ENCODE data around the gene TUBAL3. TPM values are rescaled to one million over a fixed set of nuclear protein-coding genes. Genes with fewer than 3 reads are reported as not detected.

TUBAL3 gene
- total and polyA plus RNA-seq, 12 donors: not detected

DNA sequence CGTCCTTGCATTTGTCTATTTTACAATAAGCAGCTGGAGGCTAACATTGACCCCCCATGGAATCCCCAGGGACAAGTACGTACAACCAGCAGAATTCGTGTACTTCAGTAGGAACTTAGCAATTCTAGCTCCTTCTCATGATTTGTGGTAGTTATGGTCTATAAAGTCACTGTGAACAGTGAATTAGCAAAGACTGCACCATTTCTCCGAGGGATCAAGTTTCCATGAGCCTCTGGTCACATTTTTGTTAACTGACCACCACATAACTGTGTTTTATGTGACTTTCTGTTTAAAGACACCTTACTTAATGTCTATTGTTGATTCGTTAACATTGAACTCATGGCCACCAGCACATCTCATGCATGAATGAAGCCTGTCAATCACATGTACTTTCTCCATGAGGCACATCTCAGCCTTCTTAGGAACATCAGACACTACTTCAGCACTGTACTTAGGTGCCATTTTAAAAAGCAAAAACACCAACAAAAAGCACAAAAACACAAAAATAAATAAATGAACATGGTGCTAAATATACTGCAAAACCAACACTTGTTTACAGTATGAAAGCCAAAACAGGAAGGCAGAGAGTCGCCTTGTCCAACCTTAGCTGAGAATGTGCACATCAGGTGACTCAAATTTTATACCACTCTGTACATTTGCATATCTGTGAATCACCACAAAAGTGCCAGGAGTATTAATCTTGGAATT lies 48.9 kb downstream of the TUBAL3 start:
- intact Hi-C loops (cut with DNase I): no loop called here
- H3K36me3 ChIP-seq (replicated peaks in 1 of 2): no peaks in the 10 kb centered on the region
- no peak for TF ChIP-seq POLR2A (IDR thresholded peaks at IDR 0.05)
- TF ChIP-seq, protein P1, sequence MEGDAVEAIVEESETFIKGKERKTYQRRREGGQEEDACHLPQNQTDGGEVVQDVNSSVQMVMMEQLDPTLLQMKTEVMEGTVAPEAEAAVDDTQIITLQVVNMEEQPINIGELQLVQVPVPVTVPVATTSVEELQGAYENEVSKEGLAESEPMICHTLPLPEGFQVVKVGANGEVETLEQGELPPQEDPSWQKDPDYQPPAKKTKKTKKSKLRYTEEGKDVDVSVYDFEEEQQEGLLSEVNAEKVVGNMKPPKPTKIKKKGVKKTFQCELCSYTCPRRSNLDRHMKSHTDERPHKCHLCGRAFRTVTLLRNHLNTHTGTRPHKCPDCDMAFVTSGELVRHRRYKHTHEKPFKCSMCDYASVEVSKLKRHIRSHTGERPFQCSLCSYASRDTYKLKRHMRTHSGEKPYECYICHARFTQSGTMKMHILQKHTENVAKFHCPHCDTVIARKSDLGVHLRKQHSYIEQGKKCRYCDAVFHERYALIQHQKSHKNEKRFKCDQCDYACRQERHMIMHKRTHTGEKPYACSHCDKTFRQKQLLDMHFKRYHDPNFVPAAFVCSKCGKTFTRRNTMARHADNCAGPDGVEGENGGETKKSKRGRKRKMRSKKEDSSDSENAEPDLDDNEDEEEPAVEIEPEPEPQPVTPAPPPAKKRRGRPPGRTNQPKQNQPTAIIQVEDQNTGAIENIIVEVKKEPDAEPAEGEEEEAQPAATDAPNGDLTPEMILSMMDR (IDR thresholded peaks at IDR 0.05): no peak
- H3K4me1 ChIP-seq (replicated peaks in 1 of 2): no peaks in the 10 kb centered on the region
- no peak overlapping the region for H3K4me3 ChIP-seq
- DNase-seq: no peak
- 73 to 77% (median 76%) methylated on average over 6 of the region's 6 CpGs for WGBS, 4 donors
- no peak overlapping the region for H3K27ac ChIP-seq
- H3K27me3 ChIP-seq: no peaks in the 10 kb centered on the region
- H3K9me3 ChIP-seq (replicated peaks in 1 of 3): no peaks in the 10 kb centered on the region

DNA sequence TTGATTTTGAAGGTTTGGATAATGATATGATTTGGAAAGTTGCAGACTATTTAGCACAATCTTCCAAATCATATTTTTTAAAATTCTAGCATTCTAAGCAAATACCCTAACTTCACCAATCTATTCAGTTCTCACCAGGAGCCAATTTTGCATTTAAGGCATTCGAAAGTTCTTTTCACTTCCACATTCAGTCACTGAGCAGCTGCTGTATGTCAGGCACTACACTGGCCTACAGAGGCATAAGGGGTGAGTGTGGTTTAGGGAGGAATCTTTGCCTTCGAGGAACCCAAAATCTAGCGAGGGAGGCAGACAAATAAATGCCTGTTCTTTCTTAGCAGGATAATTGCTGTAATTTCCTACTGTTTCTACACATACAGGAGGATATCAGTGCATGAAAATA lies 50.6 kb downstream of the TUBAL3 start:
- intact Hi-C loops (cut with DNase I): no loop called here
- WGBS, 4 donors: 33 to 67% (median 46%) methylated on average over 3 of the region's 3 CpGs
- DNase-seq: no peak
- TF ChIP-seq, protein P1 (IDR thresholded peaks at IDR 0.05): no peak
- no peak for TF ChIP-seq POLR2A (IDR thresholded peaks at IDR 0.05)
- Histone ChIP-seq H3K4me3 (no peak overlapping the region), H3K36me3 (replicated peaks in 1 of 2) (no peaks in the 10 kb centered on the region), H3K9me3 (replicated peaks in 1 of 3) (no peaks in the 10 kb centered on the region), H3K4me1 (replicated peaks in 1 of 2) (no peaks in the 10 kb centered on the region), H3K27ac (no peak overlapping the region), H3K27me3 (no peaks in the 10 kb centered on the region)

DNA sequence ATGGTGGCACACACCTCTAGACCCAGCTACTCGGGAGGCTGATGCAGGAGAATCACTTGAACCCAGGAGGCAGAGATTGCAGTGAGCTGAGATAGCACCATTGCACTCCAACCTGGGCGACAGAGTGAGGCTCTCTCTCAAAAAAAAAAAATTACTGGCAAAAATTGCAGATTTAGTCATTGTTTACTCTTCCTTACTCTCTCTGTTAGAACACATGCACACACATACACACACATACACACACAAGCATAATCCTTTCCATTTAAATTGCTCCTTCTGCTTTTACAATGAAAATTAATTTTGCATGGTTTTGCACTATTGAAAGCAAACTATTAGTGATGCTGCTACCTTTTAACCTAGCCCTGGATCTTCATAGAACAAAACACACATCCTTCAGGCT lies 55.3 kb downstream of the TUBAL3 start:
- DNase-seq: no peak
- TF ChIP-seq, protein P1 (IDR thresholded peaks at IDR 0.05): no peak
- TF ChIP-seq POLR2A (IDR thresholded peaks at IDR 0.05): no peak
- Histone ChIP-seq H3K27me3 (no peaks in the 10 kb centered on the region), H3K27ac (no peak overlapping the region), H3K9me3 (replicated peaks in 1 of 3) (no peaks in the 10 kb centered on the region), H3K4me1 (replicated peaks in 1 of 2) (no peaks in the 10 kb centered on the region), H3K4me3 (no peak overlapping the region), H3K36me3 (replicated peaks in 1 of 2) (no peaks in the 10 kb centered on the region)
- WGBS, 4 donors: 43 to 71% (median 61%) methylated on average over 2 of the region's 2 CpGs
- intact Hi-C loops (cut with DNase I): no loop called here

DNA sequence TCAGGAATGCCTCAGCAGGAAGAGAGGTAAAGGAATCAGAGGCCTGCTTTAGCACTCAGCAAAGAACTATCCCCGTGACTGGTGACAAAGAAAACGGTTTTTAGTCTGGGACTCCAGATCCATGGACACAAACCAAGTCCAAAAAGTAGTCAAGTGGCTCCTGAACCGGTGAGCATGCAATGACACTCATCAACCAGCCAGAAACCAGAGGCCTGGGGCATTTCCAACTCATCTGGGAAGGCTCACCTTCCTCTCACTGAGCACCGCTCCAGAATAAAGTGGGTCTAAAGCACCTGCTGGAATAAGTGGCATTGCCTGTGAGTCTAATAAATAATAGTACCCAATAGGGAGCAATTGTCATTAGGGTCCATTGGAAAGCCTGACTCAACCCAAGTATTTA lies 57.7 kb downstream of the TUBAL3 start:
- intact Hi-C loops (cut with DNase I): no loop called here
- no peaks in the 10 kb centered on the region for H3K4me1 ChIP-seq (replicated peaks in 1 of 2)
- H3K9me3 ChIP-seq (replicated peaks in 1 of 3): no peaks in the 10 kb centered on the region
- H3K27ac ChIP-seq: no peak overlapping the region
- WGBS, 4 donors: 57 to 80% (median 72%) methylated on average over 4 of the region's 4 CpGs
- TF ChIP-seq, protein P1 (IDR thresholded peaks at IDR 0.05): no peak
- H3K27me3 ChIP-seq: no peaks in the 10 kb centered on the region
- H3K4me3 ChIP-seq: no peak overlapping the region
- no peaks in the 10 kb centered on the region for H3K36me3 ChIP-seq (replicated peaks in 1 of 2)
- DNase-seq: no peak

All from adrenal gland (tissue), 12 donors.